ENCODE measurements around the gene CEP63.
"Not testable (repeated sequence)": the region's sequence is repeated elsewhere in the genome, so short reads cannot be mapped to it uniquely, and the experiment has no call there.

CEP63 gene

GRCh38 chr3:134522541-134522940 is 36.7 kb downstream of the CEP63 start:
- no peak for DNase-seq

- no peak for DNase-seq
Measured at GRCh38 chr3:134525293-134525692, 39.4 kb downstream of the CEP63 start.

- no peak for DNase-seq
Measured at GRCh38 chr3:134526319-134526718, 40.5 kb downstream of the CEP63 start.

GRCh38 chr3:134527037-134527436 is 41.2 kb downstream of the CEP63 start:
- DNase-seq: peak; percentile 2

GRCh38 chr3:134527538-134528186 is 41.8 kb downstream of the CEP63 start:
- no peak for DNase-seq

GRCh38 chr3:134533493-134533892 is 47.6 kb downstream of the CEP63 start:
- no peak for DNase-seq

- no peak for DNase-seq
Measured at GRCh38 chr3:134535186-134535970, 49.5 kb downstream of the CEP63 start.

- no peak for DNase-seq
Measured at GRCh38 chr3:134536781-134537180, 50.9 kb downstream of the CEP63 start.

GRCh38 chr3:134542287-134542958 is 56.6 kb downstream of the CEP63 start:
- no peak for DNase-seq

GRCh38 chr3:134543113-134543512 is 57.3 kb downstream of the CEP63 start:
- no peak for DNase-seq

- DNase-seq: no peak
Measured at GRCh38 chr3:134544316-134544715, 58.5 kb downstream of the CEP63 start.

- not testable (repeated sequence) for DNase-seq
Measured at GRCh38 chr3:134544783-134545182, 58.9 kb downstream of the CEP63 start.

- DNase-seq: no peak
Measured at GRCh38 chr3:134545818-134546217, 60.0 kb downstream of the CEP63 start.

- DNase-seq: no peak
Measured at GRCh38 chr3:134552784-134553183, 66.9 kb downstream of the CEP63 start.

GRCh38 chr3:134559591-134559990 is 73.7 kb downstream of the CEP63 start:
- no peak for DNase-seq

- no peak for DNase-seq
Measured at GRCh38 chr3:134562055-134562454, 76.2 kb downstream of the CEP63 start.

- no peak for DNase-seq
Measured at GRCh38 chr3:134563601-134564000, 77.7 kb downstream of the CEP63 start.

- no peak for DNase-seq
Measured at GRCh38 chr3:134564991-134565390, 79.1 kb downstream of the CEP63 start.

GRCh38 chr3:134567605-134568004 is 81.7 kb downstream of the CEP63 start:
- no peak for DNase-seq

- DNase-seq: no peak
Measured at GRCh38 chr3:134568790-134569189, 82.9 kb downstream of the CEP63 start.

- DNase-seq: not testable (repeated sequence)
Measured at GRCh38 chr3:134569899-134570298, 84.0 kb downstream of the CEP63 start.

- no peak for DNase-seq
Measured at GRCh38 chr3:134576426-134576825, 90.6 kb downstream of the CEP63 start.

- no peak for DNase-seq
Measured at GRCh38 chr3:134576831-134577230, 91.0 kb downstream of the CEP63 start.

GRCh38 chr3:134579141-134579665 is 93.3 kb downstream of the CEP63 start:
- DNase-seq: no peak
